ENCODE results near the gene SPIB.

The SPIB gene

DNA sequence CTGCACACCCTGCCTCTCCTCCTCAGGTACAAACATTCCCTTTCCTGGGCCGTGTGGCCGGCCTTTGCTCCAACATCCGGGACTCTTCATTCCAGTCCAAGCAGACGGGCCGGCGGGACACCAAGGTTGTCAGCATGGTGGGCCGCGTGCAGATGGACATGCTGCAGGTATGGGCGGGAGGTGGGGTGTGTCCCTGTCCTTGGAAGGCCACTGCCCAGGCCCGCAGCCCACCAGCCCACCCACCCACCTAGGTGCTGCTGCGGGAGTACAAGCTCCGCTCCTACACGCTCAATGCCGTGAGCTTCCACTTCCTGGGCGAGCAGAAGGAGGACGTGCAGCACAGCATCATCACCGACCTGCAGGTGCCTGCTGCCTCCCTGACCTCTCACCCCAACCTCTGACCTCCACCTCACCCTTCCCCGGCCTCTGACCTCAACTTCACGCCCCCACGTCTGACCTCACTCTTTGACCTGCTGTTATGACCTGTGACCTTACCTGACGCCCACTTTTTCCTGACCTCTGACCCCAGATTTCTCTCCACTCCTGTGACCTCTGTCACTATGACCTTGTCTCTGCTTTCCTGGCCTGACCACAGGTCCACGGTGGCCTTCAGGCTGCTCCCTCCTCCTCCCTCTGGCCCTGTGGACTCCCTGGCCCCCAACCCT, 12.4 kb upstream of the SPIB start (continued):
- TF ChIP-seq, protein P1, sequence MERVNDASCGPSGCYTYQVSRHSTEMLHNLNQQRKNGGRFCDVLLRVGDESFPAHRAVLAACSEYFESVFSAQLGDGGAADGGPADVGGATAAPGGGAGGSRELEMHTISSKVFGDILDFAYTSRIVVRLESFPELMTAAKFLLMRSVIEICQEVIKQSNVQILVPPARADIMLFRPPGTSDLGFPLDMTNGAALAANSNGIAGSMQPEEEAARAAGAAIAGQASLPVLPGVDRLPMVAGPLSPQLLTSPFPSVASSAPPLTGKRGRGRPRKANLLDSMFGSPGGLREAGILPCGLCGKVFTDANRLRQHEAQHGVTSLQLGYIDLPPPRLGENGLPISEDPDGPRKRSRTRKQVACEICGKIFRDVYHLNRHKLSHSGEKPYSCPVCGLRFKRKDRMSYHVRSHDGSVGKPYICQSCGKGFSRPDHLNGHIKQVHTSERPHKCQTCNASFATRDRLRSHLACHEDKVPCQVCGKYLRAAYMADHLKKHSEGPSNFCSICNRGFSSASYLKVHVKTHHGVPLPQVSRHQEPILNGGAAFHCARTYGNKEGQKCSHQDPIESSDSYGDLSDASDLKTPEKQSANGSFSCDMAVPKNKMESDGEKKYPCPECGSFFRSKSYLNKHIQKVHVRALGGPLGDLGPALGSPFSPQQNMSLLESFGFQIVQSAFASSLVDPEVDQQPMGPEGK (CRISPR knock-in tag; IDR thresholded peaks at IDR 0.05; ENCODE audit: borderline replicate concordance) = no peak

DNA sequence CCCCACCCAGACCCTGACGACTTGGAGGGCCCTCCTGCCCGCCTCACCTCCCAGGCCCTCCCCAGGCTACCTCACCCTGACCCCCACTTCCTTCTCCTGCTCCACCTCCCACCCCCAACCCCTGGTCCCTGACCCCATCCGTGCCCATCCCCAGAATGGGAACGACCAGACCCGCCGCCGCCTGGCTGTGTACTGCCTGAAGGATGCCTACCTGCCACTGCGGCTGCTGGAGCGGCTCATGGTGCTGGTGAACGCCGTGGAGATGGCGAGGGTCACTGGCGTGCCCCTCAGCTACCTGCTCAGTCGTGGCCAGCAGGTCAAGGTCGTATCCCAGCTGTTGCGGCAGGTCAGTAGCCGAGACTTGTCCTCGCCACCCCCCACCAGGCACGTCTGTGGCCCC, 11.9 kb upstream of the SPIB start:
- no peak for ATAC-seq
- TF ChIP-seq, protein P2, sequence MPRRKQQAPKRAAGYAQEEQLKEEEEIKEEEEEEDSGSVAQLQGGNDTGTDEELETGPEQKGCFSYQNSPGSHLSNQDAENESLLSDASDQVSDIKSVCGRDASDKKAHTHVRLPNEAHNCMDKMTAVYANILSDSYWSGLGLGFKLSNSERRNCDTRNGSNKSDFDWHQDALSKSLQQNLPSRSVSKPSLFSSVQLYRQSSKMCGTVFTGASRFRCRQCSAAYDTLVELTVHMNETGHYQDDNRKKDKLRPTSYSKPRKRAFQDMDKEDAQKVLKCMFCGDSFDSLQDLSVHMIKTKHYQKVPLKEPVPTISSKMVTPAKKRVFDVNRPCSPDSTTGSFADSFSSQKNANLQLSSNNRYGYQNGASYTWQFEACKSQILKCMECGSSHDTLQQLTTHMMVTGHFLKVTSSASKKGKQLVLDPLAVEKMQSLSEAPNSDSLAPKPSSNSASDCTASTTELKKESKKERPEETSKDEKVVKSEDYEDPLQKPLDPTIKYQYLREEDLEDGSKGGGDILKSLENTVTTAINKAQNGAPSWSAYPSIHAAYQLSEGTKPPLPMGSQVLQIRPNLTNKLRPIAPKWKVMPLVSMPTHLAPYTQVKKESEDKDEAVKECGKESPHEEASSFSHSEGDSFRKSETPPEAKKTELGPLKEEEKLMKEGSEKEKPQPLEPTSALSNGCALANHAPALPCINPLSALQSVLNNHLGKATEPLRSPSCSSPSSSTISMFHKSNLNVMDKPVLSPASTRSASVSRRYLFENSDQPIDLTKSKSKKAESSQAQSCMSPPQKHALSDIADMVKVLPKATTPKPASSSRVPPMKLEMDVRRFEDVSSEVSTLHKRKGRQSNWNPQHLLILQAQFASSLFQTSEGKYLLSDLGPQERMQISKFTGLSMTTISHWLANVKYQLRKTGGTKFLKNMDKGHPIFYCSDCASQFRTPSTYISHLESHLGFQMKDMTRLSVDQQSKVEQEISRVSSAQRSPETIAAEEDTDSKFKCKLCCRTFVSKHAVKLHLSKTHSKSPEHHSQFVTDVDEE (CRISPR knock-in tag; IDR thresholded peaks at IDR 0.05) = no peak
- TF ChIP-seq SNAI2 (CRISPR knock-in tag; IDR thresholded peaks at IDR 0.05) = no peak
- TF ChIP-seq, protein P3, sequence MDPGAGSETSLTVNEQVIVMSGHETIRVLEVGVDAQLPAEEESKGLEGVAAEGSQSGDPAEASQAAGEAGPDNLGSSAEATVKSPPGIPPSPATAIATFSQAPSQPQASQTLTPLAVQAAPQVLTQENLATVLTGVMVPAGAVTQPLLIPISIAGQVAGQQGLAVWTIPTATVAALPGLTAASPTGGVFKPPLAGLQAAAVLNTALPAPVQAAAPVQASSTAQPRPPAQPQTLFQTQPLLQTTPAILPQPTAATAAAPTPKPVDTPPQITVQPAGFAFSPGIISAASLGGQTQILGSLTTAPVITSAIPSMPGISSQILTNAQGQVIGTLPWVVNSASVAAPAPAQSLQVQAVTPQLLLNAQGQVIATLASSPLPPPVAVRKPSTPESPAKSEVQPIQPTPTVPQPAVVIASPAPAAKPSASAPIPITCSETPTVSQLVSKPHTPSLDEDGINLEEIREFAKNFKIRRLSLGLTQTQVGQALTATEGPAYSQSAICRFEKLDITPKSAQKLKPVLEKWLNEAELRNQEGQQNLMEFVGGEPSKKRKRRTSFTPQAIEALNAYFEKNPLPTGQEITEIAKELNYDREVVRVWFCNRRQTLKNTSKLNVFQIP (CRISPR knock-in tag; IDR thresholded peaks at IDR 0.05; ENCODE audit: borderline replicate concordance, low read depth) = no peak
- no peak for TF ChIP-seq ZFP30 (CRISPR knock-in tag; IDR thresholded peaks at IDR 0.05)
- no peak for TF ChIP-seq ZC3H10 (CRISPR knock-in tag; IDR thresholded peaks at IDR 0.05)
- no peak for TF ChIP-seq ZNF565 (CRISPR knock-in tag; conservative IDR thresholded peaks at IDR 0.05; ENCODE audit: low read depth)
- TF ChIP-seq, protein P4, sequence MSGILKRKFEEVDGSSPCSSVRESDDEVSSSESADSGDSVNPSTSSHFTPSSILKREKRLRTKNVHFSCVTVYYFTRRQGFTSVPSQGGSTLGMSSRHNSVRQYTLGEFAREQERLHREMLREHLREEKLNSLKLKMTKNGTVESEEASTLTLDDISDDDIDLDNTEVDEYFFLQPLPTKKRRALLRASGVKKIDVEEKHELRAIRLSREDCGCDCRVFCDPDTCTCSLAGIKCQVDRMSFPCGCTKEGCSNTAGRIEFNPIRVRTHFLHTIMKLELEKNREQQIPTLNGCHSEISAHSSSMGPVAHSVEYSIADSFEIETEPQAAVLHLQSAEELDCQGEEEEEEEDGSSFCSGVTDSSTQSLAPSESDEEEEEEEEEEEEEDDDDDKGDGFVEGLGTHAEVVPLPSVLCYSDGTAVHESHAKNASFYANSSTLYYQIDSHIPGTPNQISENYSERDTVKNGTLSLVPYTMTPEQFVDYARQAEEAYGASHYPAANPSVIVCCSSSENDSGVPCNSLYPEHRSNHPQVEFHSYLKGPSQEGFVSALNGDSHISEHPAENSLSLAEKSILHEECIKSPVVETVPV (CRISPR knock-in tag; IDR thresholded peaks at IDR 0.05) = no peak
- no peak for TF ChIP-seq OSR1 (CRISPR knock-in tag; IDR thresholded peaks at IDR 0.05)
- no peak for TF ChIP-seq GLIS3 (CRISPR knock-in tag; IDR thresholded peaks at IDR 0.05)
- no peak for TF ChIP-seq ZNF8 (CRISPR knock-in tag; IDR thresholded peaks at IDR 0.05)
- TF ChIP-seq ISL1 (CRISPR knock-in tag; IDR thresholded peaks at IDR 0.05) = no peak
- TF ChIP-seq BACH2 (CRISPR knock-in tag; IDR thresholded peaks at IDR 0.05; ENCODE audit: borderline replicate concordance) = no peak
- no peak for TF ChIP-seq TCF4 (CRISPR knock-in tag; IDR thresholded peaks at IDR 0.05; ENCODE audit: borderline replicate concordance)
- TF ChIP-seq, protein P5, sequence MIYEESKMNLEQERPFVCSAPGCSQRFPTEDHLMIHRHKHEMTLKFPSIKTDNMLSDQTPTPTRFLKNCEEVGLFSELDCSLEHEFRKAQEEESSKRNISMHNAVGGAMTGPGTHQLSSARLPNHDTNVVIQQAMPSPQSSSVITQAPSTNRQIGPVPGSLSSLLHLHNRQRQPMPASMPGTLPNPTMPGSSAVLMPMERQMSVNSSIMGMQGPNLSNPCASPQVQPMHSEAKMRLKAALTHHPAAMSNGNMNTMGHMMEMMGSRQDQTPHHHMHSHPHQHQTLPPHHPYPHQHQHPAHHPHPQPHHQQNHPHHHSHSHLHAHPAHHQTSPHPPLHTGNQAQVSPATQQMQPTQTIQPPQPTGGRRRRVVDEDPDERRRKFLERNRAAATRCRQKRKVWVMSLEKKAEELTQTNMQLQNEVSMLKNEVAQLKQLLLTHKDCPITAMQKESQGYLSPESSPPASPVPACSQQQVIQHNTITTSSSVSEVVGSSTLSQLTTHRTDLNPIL (CRISPR knock-in tag; IDR thresholded peaks at IDR 0.05; ENCODE audit: low read depth) = no peak
- no peak for TF ChIP-seq ESRRG (CRISPR knock-in tag; IDR thresholded peaks at IDR 0.05)
- no peak for TF ChIP-seq TOX (CRISPR knock-in tag; IDR thresholded peaks at IDR 0.05; ENCODE audit: borderline replicate concordance)
- no peak for TF ChIP-seq RARB (CRISPR knock-in tag; IDR thresholded peaks at IDR 0.05)
- TF ChIP-seq ARNTL (CRISPR knock-in tag; IDR thresholded peaks at IDR 0.05; ENCODE audit: borderline replicate concordance, low read depth) = no peak
- no peak for TF ChIP-seq PPARA (CRISPR knock-in tag; IDR thresholded peaks at IDR 0.05; ENCODE audit: borderline replicate concordance)
- TF ChIP-seq ZFP3 (CRISPR knock-in tag; IDR thresholded peaks at IDR 0.05) = no peak

DNA sequence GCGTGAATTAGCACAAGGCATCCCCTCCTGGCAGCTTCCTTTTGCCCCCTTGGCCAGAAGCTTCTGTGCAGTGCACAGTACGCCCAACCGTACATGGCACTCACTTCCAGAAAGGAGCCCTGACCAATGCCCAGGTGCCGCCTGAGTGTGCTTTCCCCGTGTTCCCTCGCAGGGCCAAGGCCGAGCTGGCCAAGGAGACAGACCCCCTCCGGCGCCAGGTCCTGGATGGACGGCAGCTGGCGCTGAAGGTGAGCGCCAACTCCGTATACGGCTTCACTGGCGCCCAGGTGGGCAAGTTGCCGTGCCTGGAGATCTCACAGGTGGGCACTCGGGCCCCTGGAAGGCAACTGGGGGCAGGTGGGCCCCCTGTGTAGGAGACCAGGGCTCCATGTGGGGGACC, 9.4 kb upstream of the SPIB start:
- no peak for TF ChIP-seq ZNF70 (CRISPR knock-in tag; IDR thresholded peaks at IDR 0.05)
- TF ChIP-seq ESRRG (CRISPR knock-in tag; IDR thresholded peaks at IDR 0.05) = no peak
- TF ChIP-seq TOX (CRISPR knock-in tag; IDR thresholded peaks at IDR 0.05; ENCODE audit: borderline replicate concordance) = no peak
- ATAC-seq = no peak
